Heart left ventricle (tissue), 13 donors: ENCODE data around the gene CBX1.

Source experiments
- POLR2A ChIP-seq, 2 donors: fragments of 450-650 bp; IDR thresholded peaks; one replicate each; pipeline ENCODE4 v1.6.1; 2017; ENCODE audit warnings: antibody characterized with exemption in 2 of 2, mild to moderate bottlenecking in 2 of 2, moderate library complexity in 2 of 2
- TF ChIP-seq, protein P1 (sequence below), 12 donors: fragments of 200-600 bp; sonication (generic) in 4 of 12; IDR thresholded peaks; one replicate each; pipeline versions ENCODE4 v1.5.0 to v1.8.0; 2018 to 2022; ENCODE audit warnings: antibody characterized with exemption in 12 of 12, mild to moderate bottlenecking in 5 of 12
- donor health status: ischemic (EF 13 %, LVEDD 7.1; RV severe dilation, severe dysfunction).
- donor health status: DM: no; HTN: yes; CAD: no.
- donor health status: DM: no; HTN: no; CAD: no.
- donor health status: ischemic (EF 25% LVEDD 6.9; RV normal size, moderate dysfunction).
- donor health status: ischemic (EF 25% LVEDD 5.7; RV mildly dilated, moderate dysfunction).
- donor health status: ischemic (EF 35%, LVEDD 5.7; RV mildly dilated, moderate dysfunction).
- donor health status: nonischemic (EF 11% LVEDD 7.7; RV severe dilation, severe dysfunction).
- donor health status: DM: yes; HTN: yes; CAD: no.
- donor health status: PGD.
- donor health status: ischemic (EF 29% LVEDD 5.4; RV normal size, mild dysfunction).
- donor health status: nonischemic (EF 23%, LVEDD 6.1; RV moderate dilation, normal function).

DNA sequence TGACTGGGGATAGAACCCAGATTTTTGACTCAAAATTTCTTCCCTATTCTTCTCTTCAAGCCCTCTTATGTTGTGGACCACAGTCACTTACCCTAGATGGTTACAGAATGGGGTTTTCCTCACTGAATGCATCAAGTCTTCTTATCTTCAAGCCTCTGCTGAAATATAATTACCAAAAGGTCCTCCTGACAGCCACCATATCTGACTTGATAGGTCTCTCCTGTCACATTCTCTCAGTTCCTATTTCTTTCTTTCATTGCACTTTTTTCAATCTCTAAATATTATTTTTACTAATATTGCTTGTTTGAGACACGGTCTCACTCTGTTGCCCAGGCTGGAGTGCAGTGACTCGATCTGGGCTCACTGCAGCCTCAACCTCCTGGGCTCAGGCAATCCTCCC is 62.6 kb downstream of the CBX1 start:
- TF ChIP-seq, protein P1, sequence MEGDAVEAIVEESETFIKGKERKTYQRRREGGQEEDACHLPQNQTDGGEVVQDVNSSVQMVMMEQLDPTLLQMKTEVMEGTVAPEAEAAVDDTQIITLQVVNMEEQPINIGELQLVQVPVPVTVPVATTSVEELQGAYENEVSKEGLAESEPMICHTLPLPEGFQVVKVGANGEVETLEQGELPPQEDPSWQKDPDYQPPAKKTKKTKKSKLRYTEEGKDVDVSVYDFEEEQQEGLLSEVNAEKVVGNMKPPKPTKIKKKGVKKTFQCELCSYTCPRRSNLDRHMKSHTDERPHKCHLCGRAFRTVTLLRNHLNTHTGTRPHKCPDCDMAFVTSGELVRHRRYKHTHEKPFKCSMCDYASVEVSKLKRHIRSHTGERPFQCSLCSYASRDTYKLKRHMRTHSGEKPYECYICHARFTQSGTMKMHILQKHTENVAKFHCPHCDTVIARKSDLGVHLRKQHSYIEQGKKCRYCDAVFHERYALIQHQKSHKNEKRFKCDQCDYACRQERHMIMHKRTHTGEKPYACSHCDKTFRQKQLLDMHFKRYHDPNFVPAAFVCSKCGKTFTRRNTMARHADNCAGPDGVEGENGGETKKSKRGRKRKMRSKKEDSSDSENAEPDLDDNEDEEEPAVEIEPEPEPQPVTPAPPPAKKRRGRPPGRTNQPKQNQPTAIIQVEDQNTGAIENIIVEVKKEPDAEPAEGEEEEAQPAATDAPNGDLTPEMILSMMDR (IDR thresholded peaks at IDR 0.05), result no peak
- TF ChIP-seq POLR2A (IDR thresholded peaks at IDR 0.05), result no peak
